ENCODE data around the gene COX7A1.

Gene COX7A1

GRCh38 chr19:36125557-36125956 lies 26.7 kb downstream of the COX7A1 start:
- H3K27ac Mint-ChIP-seq: peak overlapping the region; percentile 51
- peaks cover 7% of the 10 kb centered on the region for H3K36me3 Mint-ChIP-seq
- no peaks in the 10 kb centered on the region for H3K9me3 Mint-ChIP-seq
- H3K4me1 Mint-ChIP-seq: peaks cover 15% of the 10 kb centered on the region
- no peaks in the 10 kb centered on the region for H3K27me3 Mint-ChIP-seq
- H3K4me3 Mint-ChIP-seq: no peak overlapping the region

GRCh38 chr19:36121486-36122124 lies 30.6 kb downstream of the COX7A1 start:
- no peak overlapping the region for H3K4me3 Mint-ChIP-seq
- no peaks in the 10 kb centered on the region for H3K27me3 Mint-ChIP-seq
- H3K9me3 Mint-ChIP-seq: no peaks in the 10 kb centered on the region
- peak overlapping the region; percentile 55 for H3K27ac Mint-ChIP-seq
- H3K4me1 Mint-ChIP-seq: peaks cover 24% of the 10 kb centered on the region
- H3K36me3 Mint-ChIP-seq: peaks cover 13% of the 10 kb centered on the region

GRCh38 chr19:36120984-36121358 lies 31.3 kb downstream of the COX7A1 start:
- Mint-ChIP-seq H3K27me3 (no peaks in the 10 kb centered on the region), H3K36me3 (peaks cover 13% of the 10 kb centered on the region), H3K4me1 (peaks cover 30% of the 10 kb centered on the region), H3K4me3 (no peak overlapping the region), H3K27ac (no peak overlapping the region), H3K9me3 (no peaks in the 10 kb centered on the region)

DNA sequence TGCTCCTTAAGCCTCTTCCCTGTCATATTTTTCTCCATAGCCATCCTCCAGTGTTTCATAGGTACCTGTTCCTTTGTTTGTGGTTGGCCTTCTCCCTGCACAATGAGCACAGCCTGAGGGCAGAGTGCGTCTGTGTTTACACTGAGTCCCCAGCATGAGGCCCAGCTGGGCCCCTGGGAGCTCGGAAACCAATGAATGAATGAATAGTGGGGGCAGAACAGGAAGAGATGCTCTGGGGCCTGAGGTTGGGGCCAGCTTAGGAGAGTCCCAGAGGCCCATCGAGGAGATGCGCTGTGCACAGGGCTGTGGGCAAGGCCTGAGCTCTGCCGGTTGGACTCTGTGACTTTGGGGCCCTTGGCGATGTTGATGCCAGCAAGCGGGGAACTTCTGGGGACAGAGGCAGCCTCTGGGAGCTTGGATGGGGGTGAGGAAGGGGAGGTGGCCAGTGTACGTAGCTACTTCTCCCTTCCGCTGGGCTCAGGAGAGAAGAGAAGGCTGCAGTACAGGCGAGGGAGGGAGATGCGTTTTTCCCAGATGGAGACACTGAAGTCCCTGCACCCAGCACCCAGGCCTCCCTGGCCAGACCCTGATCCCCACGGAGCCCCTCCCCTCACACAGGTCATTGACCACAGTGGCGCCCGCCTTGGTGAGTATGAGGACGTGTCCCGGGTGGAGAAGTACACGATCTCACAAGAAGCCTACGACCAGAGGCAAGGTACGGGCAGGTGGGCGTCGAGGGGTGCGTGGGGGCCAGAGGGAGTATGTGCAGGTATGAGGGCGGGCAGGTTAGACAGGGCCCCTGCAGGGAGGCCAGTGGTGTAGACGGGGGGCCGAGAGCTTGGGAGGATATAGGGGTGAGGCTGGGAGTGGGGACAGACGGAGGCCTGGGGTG lies 31.9 kb downstream of the COX7A1 start:
- no peak overlapping the region for H3K4me3 Mint-ChIP-seq
- H3K36me3 Mint-ChIP-seq: peaks cover 8% of the 10 kb centered on the region
- no peaks in the 10 kb centered on the region for H3K27me3 Mint-ChIP-seq
- H3K4me1 Mint-ChIP-seq: peaks cover 25% of the 10 kb centered on the region
- no peak overlapping the region for H3K27ac Mint-ChIP-seq
- no peaks in the 10 kb centered on the region for H3K9me3 Mint-ChIP-seq

DNA sequence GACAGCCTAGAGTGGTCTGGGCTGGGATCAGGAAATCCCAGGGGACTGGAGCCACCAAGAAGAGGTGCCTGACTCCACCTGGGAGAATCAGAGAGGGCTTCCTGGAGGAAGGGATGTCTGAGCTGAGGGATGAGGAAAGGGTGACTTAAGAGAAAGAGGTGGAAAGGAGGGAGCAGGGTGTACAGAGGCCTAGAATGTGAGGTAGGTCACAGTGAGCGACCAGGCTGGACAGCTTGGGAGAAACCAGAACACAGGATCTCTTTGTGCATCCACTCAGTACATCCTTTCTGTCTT lies 36.0 kb downstream of the COX7A1 start:
- peaks cover 42% of the 10 kb centered on the region for H3K4me1 Mint-ChIP-seq
- H3K27ac Mint-ChIP-seq: no peak overlapping the region
- H3K9me3 Mint-ChIP-seq: no peaks in the 10 kb centered on the region
- peaks cover 10% of the 10 kb centered on the region for H3K36me3 Mint-ChIP-seq
- H3K4me3 Mint-ChIP-seq: peak overlapping the region; percentile 89
- no peaks in the 10 kb centered on the region for H3K27me3 Mint-ChIP-seq

GRCh38 chr19:36115453-36116343 lies 36.5 kb downstream of the COX7A1 start, which contains the start of gene TBCB:
TSS of gene TBCB (plus strand) at chr19:36115468. CDS start at chr19:36115561, 93 bp downstream.
- peaks cover 42% of the 10 kb centered on the region for H3K4me1 Mint-ChIP-seq
- no peaks in the 10 kb centered on the region for H3K27me3 Mint-ChIP-seq
- H3K9me3 Mint-ChIP-seq: no peaks in the 10 kb centered on the region
- H3K4me3 Mint-ChIP-seq: peak within 1 kb of the TSS; percentile 89
- peak within 1 kb of the TSS; percentile 99 for H3K27ac Mint-ChIP-seq
- peaks cover 10% of the 10 kb centered on the region for H3K36me3 Mint-ChIP-seq

- peak within 1 kb of the TSS; percentile 99 for H3K27ac Mint-ChIP-seq
- peak within 1 kb of the TSS; percentile 89 for H3K4me3 Mint-ChIP-seq
- peaks cover 8% of the 10 kb centered on the region for H3K36me3 Mint-ChIP-seq
- peaks cover 39% of the 10 kb centered on the region for H3K4me1 Mint-ChIP-seq
- no peaks in the 10 kb centered on the region for H3K9me3 Mint-ChIP-seq
- no peaks in the 10 kb centered on the region for H3K27me3 Mint-ChIP-seq
These were observed 37.4 kb downstream of the COX7A1 start, which contains the start of gene POLR2I for GRCh38 chr19:36114721-36115452. TSS of gene POLR2I (minus strand) at chr19:36114875. CDS start at chr19:36114856, 19 bp downstream.

DNA sequence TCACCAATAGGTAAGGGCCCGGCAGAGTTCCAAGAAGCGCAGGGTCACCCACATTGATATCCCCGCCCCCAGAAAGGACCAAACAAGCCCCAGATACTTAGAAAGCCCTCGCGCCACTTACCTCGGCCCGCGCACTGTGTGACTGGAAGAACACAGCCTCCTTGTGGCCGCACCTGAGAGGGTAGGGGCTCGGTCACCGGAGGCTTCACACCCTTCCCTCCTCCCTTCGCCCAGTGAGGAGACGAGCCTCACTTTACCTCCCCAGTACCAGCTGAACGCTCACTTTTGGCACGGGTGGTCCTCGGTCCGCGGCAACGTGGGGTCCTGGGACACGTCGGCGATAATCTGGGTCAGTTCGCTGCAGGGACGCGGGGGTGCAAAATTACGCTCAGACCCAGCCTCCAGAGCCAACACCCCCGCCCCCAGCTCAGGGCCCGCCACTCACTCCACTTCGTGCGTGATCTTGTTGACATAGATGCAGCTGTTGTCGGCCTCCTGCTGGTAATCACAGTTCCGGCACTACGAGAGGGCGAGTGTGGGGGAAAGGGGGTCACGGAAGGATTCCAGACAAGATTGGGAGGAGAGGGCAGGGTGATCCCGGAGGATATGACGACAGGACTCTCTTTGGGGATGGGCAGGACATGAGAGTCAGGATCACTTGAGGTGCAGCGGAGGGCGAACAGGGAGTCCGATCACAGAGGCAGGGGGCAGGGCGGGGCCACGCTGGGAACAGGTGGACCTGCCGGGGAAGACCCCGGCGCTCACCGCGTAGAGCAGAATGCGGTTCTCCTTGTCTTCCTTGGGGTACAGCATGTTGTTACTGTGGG lies 38.1 kb downstream of the COX7A1 start:
- Mint-ChIP-seq H3K27ac (peak overlapping the region; percentile 99), H3K36me3 (peaks cover 7% of the 10 kb centered on the region), H3K4me3 (peak overlapping the region; percentile 89), H3K9me3 (no peaks in the 10 kb centered on the region), H3K27me3 (no peaks in the 10 kb centered on the region), H3K4me1 (peaks cover 38% of the 10 kb centered on the region)

DNA sequence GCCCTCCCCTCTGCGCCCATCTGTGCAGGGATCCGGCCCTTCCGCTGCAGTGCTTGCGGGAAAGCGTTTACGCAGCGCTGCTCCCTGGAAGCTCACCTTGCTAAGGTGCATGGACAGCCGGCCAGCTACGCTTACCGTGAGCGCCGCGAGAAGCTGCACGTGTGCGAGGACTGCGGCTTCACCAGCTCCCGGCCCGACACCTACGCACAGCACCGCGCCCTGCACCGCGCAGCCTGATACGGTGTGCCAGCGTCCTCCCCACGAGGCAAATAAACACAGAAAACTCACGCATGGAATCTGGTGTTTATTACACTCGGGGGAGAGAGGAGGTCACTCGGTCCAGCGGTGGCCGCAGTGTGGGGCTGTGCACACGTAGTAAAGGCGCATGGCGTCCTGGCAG lies 38.8 kb downstream of the COX7A1 start:
- Mint-ChIP-seq H3K27me3 (no peaks in the 10 kb centered on the region), H3K36me3 (peaks cover 7% of the 10 kb centered on the region), H3K9me3 (no peaks in the 10 kb centered on the region), H3K4me1 (peaks cover 38% of the 10 kb centered on the region), H3K4me3 (peak overlapping the region; percentile 89), H3K27ac (no peak overlapping the region)

DNA sequence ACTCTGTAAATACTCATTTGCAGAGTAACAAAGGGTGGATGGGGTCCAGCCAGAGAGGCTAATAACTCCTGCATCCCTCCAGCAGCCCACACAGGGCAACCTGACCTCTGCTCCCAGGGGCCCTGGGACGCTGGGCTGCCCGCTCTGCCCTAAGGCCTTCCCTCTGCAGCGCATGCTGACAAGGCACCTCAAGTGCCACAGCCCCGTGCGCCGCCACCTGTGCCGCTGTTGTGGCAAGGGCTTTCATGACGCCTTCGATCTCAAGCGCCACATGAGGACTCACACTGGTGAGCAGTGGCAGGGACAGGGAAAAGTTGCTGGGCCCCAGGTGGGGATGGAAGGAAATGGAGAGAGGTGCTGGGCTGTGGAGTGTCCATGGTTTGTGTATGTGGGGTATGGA lies 39.6 kb downstream of the COX7A1 start:
- H3K36me3 Mint-ChIP-seq: peaks cover 4% of the 10 kb centered on the region
- H3K27me3 Mint-ChIP-seq: no peaks in the 10 kb centered on the region
- peaks cover 32% of the 10 kb centered on the region for H3K4me1 Mint-ChIP-seq
- peak overlapping the region; percentile 74 for H3K27ac Mint-ChIP-seq
- H3K9me3 Mint-ChIP-seq: no peaks in the 10 kb centered on the region
- H3K4me3 Mint-ChIP-seq: peak overlapping the region; percentile 81

- no peak overlapping the region for H3K27ac Mint-ChIP-seq
- no peaks in the 10 kb centered on the region for H3K9me3 Mint-ChIP-seq
- H3K27me3 Mint-ChIP-seq: no peaks in the 10 kb centered on the region
- H3K36me3 Mint-ChIP-seq: peaks cover 4% of the 10 kb centered on the region
- H3K4me3 Mint-ChIP-seq: no peak overlapping the region
- H3K4me1 Mint-ChIP-seq: peaks cover 20% of the 10 kb centered on the region
These were observed 41.1 kb downstream of the COX7A1 start for GRCh38 chr19:36111200-36111539.

DNA sequence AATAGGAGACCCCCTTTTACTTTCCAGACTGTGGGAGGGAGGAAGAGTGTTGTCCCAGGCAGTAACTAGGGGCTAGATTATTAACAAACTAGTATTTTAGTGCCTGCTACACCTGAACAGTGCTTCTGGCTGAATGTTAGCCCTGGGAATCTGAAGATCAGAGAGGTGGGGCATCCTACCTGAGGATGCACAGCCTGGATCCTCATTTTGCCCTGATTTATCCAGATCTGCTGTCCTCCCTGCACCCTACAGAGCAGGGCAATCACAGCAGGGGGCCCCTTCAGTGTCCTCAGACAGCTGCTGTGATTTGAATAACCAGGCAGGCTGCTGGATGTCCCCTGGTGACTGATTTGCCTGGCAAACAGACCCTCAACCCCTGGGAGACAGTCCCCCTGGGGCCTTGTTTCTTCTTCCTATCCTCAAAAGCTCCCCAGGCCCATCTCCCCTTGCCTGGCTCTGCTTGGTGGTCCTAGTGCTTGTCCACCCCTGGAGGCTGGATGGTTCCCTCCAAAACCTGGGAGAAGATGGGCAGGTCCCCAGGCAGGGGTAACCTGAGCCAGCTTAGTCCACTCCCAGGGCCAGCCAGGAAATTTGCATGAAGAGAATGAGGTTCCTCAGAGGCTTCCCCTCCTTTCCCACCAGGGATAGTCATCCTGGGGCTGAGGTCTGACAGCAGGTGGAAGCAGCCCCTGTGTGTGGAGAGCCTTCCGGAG lies 41.6 kb downstream of the COX7A1 start, which contains the start of gene OVOL3:
OVOL3 (plus strand) TSS at position 657 of the 713 bp plus-strand sequence. CDS start 60 bp downstream, outside the sequence.
- Mint-ChIP-seq H3K27me3 (no peaks in the 10 kb centered on the region), H3K9me3 (no peaks in the 10 kb centered on the region), H3K4me3 (no peak within 1 kb of the TSS), H3K4me1 (peaks cover 17% of the 10 kb centered on the region), H3K27ac (no peak within 1 kb of the TSS), H3K36me3 (peaks cover 4% of the 10 kb centered on the region)

DNA sequence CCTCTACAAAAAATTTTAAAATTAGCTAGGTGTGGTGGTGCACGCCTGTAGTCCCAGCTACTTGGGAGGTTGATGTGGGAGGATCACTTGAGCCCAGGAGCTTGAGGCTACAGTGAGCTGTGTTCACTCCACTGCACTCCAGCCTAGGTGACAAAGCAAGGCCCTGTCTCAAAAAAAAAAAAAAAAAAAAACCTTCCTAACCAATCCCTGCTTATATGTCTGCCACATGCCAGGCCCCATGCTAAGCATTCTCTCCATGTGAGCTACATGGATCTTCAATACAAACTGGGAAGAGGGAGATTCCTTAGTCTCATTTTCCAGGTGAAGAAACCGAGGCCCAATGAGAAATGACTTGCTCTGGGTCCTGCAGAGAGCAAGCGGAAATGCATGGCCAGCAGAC lies 43.6 kb downstream of the COX7A1 start:
- H3K4me1 Mint-ChIP-seq: peaks cover 9% of the 10 kb centered on the region

DNA sequence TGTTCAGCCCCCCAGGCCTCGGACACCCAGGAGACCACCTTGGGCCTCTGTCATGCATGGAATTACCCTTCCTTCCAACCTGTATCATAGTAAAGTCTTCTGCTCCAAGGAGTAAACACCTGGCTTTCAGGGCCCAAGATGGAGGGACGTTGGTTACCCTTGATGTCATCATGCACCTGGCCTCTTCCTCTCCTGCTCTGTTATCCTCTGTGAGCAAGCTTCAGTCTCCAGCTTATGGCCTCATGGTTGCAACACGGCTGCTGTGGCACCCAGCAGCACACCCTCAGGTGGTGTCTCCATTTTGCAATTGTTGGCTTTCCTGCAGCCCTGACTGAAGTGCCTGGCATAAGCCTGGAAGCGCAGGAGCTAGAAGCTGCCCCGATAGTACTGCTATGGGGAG lies 45.3 kb downstream of the COX7A1 start:
- Mint-ChIP-seq H3K36me3 (no peaks in the 10 kb centered on the region), H3K4me3 (no peak overlapping the region), H3K27ac (no peak overlapping the region), H3K4me1 (no peaks in the 10 kb centered on the region), H3K9me3 (no peaks in the 10 kb centered on the region), H3K27me3 (no peaks in the 10 kb centered on the region)

More for the DNA sequence above, 43.6 kb downstream of the COX7A1 start:
- H3K27ac Mint-ChIP-seq: no peak overlapping the region
- peaks cover 4% of the 10 kb centered on the region for H3K36me3 Mint-ChIP-seq
- no peak overlapping the region for H3K4me3 Mint-ChIP-seq
- no peaks in the 10 kb centered on the region for H3K9me3 Mint-ChIP-seq
- H3K27me3 Mint-ChIP-seq: no peaks in the 10 kb centered on the region
